Keratinocyte (primary cell): ENCODE data around the gene PRKAG3. TPM values are rescaled to one million over a fixed set of nuclear protein-coding genes. Genes with fewer than 3 reads are reported as not detected.

Experiments used
- DNase-seq: peaks from one replicate; pipeline ENCODE4 v3.0.0-alpha.2; 2011; ENCODE audit warnings: low read depth, missing footprints, low spot score
- FAIRE-seq: peaks from 2 replicates; lab custom pipeline; 2011; peaks lifted over from hg19 to GRCh38; lab: Jason Lieb, UNC
- H2AFZ ChIP-seq: 2 replicates; pipeline ENCODE4 v1.6.0; 2012; ENCODE audit warnings: low read length, control low read depth, inconsistent platforms; ENCODE audit not compliant: control insufficient read depth
- H3K27ac ChIP-seq: 2 replicates; pipeline ENCODE4 v1.5.1; 2011; ENCODE audit warnings: low read length; ENCODE audit not compliant: control insufficient read depth, insufficient read depth
- H3K27me3 ChIP-seq: 3 replicates; pipeline ENCODE4 v1.6.0; 2011; ENCODE audit warnings: low read length; ENCODE audit not compliant: control insufficient read depth, insufficient read depth; ENCODE audit errors: extremely low read depth
- H3K36me3 ChIP-seq, 2 experiments: 2 replicates in 1 of 2; 3 replicates in 1 of 2; pipeline ENCODE4 v1.5.1; 2011; ENCODE audit warnings: low read length in 2 of 2, mild to moderate bottlenecking in 1 of 2; ENCODE audit not compliant: control insufficient read depth in 2 of 2, insufficient read depth in 2 of 2; ENCODE audit errors: extremely low read depth in 1 of 2
- H3K4me1 ChIP-seq: 3 replicates; pipeline ENCODE4 v1.5.1; 2011; ENCODE audit warnings: low read length; ENCODE audit not compliant: control insufficient read depth, insufficient read depth; ENCODE audit errors: extremely low read depth
- H3K4me2 ChIP-seq: 3 replicates; pipeline ENCODE4 v1.6.0; 2011; ENCODE audit warnings: low read depth, low read length; ENCODE audit not compliant: control insufficient read depth, insufficient read depth; ENCODE audit errors: extremely low read depth
- H3K4me3 ChIP-seq, 3 experiments: fragments of 200-600 bp in 1 of 3; sonication (generic) in 1 of 3; 2 replicates in 2 of 3; 3 replicates in 1 of 3; pipeline ENCODE4 v1.5.1; 2011 to 2016; ENCODE audit warnings: low read length in 3 of 3, mild to moderate bottlenecking in 3 of 3, control low read depth in 2 of 3, inconsistent platforms in 1 of 3, low read depth in 1 of 3, mixed read lengths in 1 of 3, mixed run types in 1 of 3, moderate library complexity in 1 of 3; ENCODE audit not compliant: control insufficient read depth in 2 of 3, insufficient read depth in 2 of 3; ENCODE audit errors: extremely low read depth in 1 of 3
- H3K79me2 ChIP-seq: 2 replicates; pipeline ENCODE4 v1.6.0; 2012; ENCODE audit warnings: low read length; ENCODE audit not compliant: control insufficient read depth, insufficient read depth
- H3K9ac ChIP-seq: 3 replicates; pipeline ENCODE4 v1.6.0; 2011; ENCODE audit warnings: low read length; ENCODE audit not compliant: control insufficient read depth, insufficient read depth; ENCODE audit errors: extremely low read depth
- H3K9me1 ChIP-seq: 3 replicates; pipeline ENCODE4 v1.6.0; 2011; ENCODE audit warnings: low read length; ENCODE audit not compliant: control insufficient read depth, insufficient read depth; ENCODE audit errors: extremely low read depth
- H3K9me3 ChIP-seq: 2 replicates; pipeline ENCODE4 v1.5.1; 2012; ENCODE audit warnings: low read depth, low read length; ENCODE audit not compliant: control insufficient read depth
- H4K20me1 ChIP-seq: 3 replicates; pipeline ENCODE4 v1.6.0; 2011; ENCODE audit warnings: low read length; ENCODE audit not compliant: control insufficient read depth, insufficient read depth; ENCODE audit errors: extremely low read depth
- EZH2 ChIP-seq: IDR thresholded peaks from one replicate; pipeline ENCODE4 v1.6.1; 2012; ENCODE audit warnings: inconsistent platforms, mild to moderate bottlenecking, low read length, moderate library complexity
- dilution Hi-C: fragments of 300-500 bp; cut with MboI; formaldehyde crosslinking; loops from one replicate; pipeline ENCODE4 v1.7.0; 2020; ENCODE audit warnings: low sequenced_read_pairs; ENCODE audit not compliant: extremely low pct_ligation_motif_present
- polyA plus RNA-seq, 5 experiments: library from polyadenylated mRNA; depleted of rRNA in 3 of 5; stranded (reverse) in 3 of 5; stranded (forward) in 1 of 5; unstranded in 1 of 5; fragments of >200 nt; gene quantifications; 1 replicate in 1 of 5; 2 replicates in 3 of 5; 3 replicates in 1 of 5; pipeline versions ENCODE4 v1.2.1 to v1.2.3, GENCODE V29; 2011 to 2012; ENCODE audit warnings: missing spikeins in 2 of 5, low read depth in 1 of 5, low replicate concordance in 1 of 5
- TF ChIP-seq, protein P1 (sequence below), 3 experiments: IDR thresholded peaks in 1 of 3; conservative IDR thresholded peaks in 1 of 3; optimal IDR thresholded peaks in 1 of 3; 2 replicates in 2 of 3; 3 replicates in 1 of 3; pipeline versions ENCODE3 to v1.5.1; 2011; ENCODE audit warnings: low read length in 3 of 3, mild to moderate bottlenecking in 3 of 3, moderate library complexity in 2 of 3, control low read depth in 1 of 3, inconsistent platforms in 1 of 3; ENCODE audit not compliant: insufficient read depth in 2 of 3; ENCODE audit errors: extremely low read depth in 1 of 3

Gene PRKAG3
- polyA plus RNA-seq, 1 donor (not counting 4 experiments of a cell fraction or from before 2014, with no cell fraction given): not detected

DNA sequence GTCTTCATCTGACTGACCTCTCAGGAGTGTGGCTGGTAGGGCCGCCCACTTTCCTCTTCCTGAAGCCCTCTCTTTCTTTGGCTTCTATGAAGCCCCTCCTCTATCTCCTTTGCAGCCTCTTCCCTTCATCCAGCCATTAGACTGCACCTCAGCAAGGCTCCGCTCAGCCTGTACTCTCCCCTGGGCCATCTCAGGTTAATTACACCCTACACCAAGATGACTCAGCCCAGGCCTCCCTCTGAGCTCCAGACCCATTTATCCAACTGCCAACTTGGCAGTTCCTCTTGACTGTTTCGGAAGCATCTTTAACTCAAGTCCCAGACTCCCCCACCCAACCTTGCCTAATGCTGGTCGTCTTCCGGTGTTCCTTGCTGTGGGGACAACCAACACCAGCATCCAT is 22.2 kb upstream of the PRKAG3 start:
- Histone ChIP-seq H3K9me3 (no peaks in the 10 kb centered on the region), H3K4me3 (no peak overlapping the region), H3K4me2 (no peak overlapping the region), H3K4me1 (peaks cover 9% of the 10 kb centered on the region), H3K79me2 (no peaks in the 10 kb centered on the region), H3K36me3 (no peaks in the 10 kb centered on the region), H4K20me1 (no peaks in the 10 kb centered on the region), H3K9ac (no peak overlapping the region), H2AFZ (no peak overlapping the region), H3K27ac (no peak overlapping the region), H3K9me1 (no peaks in the 10 kb centered on the region), H3K27me3 (peaks cover 26% of the 10 kb centered on the region)
- DNase-seq (no peak), FAIRE-seq (peak; percentile 20)
- dilution Hi-C loops: no loop called here
- TF ChIP-seq EZH2: no peak
- TF ChIP-seq, protein P1, sequence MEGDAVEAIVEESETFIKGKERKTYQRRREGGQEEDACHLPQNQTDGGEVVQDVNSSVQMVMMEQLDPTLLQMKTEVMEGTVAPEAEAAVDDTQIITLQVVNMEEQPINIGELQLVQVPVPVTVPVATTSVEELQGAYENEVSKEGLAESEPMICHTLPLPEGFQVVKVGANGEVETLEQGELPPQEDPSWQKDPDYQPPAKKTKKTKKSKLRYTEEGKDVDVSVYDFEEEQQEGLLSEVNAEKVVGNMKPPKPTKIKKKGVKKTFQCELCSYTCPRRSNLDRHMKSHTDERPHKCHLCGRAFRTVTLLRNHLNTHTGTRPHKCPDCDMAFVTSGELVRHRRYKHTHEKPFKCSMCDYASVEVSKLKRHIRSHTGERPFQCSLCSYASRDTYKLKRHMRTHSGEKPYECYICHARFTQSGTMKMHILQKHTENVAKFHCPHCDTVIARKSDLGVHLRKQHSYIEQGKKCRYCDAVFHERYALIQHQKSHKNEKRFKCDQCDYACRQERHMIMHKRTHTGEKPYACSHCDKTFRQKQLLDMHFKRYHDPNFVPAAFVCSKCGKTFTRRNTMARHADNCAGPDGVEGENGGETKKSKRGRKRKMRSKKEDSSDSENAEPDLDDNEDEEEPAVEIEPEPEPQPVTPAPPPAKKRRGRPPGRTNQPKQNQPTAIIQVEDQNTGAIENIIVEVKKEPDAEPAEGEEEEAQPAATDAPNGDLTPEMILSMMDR (optimal IDR thresholded peaks at IDR 0.05 in 1 of 3, IDR thresholded peaks at IDR 0.05 in 1 of 3, conservative IDR thresholded peaks at IDR 0.05 in 1 of 3; ENCODE audit: extremely low read depth in 1 of 3, insufficient read depth in 2 of 3, low read length in 3 of 3): no peak

DNA sequence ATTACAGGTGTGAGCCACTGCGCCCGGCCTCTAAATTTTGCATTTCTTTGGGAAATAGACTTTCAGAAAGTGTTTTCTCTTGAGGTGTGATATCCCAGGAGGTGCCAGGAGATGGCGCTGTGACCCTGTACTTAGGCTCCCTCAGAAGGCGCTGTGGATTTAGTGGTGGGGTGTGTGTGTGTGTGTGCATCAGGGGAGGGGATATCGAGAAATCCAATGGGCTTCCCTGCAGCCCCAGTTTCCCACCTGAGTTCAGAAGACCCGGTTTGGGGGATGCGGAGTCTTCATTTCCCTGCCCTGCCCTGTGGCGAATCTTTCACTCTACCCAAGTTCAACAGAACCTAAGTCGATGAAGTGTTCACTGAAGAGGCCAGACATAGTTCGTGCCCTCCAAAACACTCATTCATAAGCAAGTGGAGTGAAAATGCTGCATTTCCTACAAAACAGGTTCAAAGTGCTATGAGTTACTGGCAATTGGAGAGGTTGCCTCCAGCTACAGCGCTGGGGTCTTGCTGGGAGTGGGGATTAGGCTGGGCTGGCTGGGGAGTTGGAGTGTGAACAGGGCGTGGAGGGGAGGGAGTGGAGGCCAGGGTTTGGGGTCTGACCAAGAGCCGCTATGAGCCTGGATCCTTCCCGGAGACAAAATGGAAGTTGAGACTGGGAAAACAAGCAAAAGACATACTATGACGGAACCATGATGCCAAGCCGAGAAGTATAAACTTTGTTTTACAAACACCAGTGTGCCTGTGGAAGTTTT is 21.5 kb upstream of the PRKAG3 start:
- Histone ChIP-seq H3K79me2 (no peaks in the 10 kb centered on the region), H4K20me1 (no peaks in the 10 kb centered on the region), H3K9me3 (no peaks in the 10 kb centered on the region), H3K27ac (no peak overlapping the region), H3K9ac (no peak overlapping the region), H3K4me3 (no peak overlapping the region), H3K4me1 (peaks cover 9% of the 10 kb centered on the region), H3K9me1 (no peaks in the 10 kb centered on the region), H3K4me2 (no peak overlapping the region), H2AFZ (no peak overlapping the region), H3K27me3 (peaks cover 19% of the 10 kb centered on the region), H3K36me3 (no peaks in the 10 kb centered on the region)
- no peak for TF ChIP-seq EZH2
- TF ChIP-seq, protein P1 (optimal IDR thresholded peaks at IDR 0.05 in 1 of 3, IDR thresholded peaks at IDR 0.05 in 1 of 3, conservative IDR thresholded peaks at IDR 0.05 in 1 of 3; ENCODE audit: extremely low read depth in 1 of 3, insufficient read depth in 2 of 3, low read length in 3 of 3): peak; percentile 78 to 84 (median 80)
- dilution Hi-C loops: no loop called here
- FAIRE-seq (peak; percentile 51), DNase-seq (no peak)
